Bronchial epithelial cell (primary cell): ENCODE measurements around the gene C6orf15. TPM values are rescaled to one million over a fixed set of nuclear protein-coding genes. Genes with fewer than 3 reads are reported as not detected.

Experiments
- DNase-seq: peaks from one replicate; pipeline ENCODE4 v3.0.0-alpha.2; 2010; ENCODE audit warnings: low read depth
- FAIRE-seq: peaks from 2 replicates; lab custom pipeline; 2011; peaks lifted over from hg19 to GRCh38; lab: Jason Lieb, UNC
- H3K27me3 ChIP-seq: 2 replicates; pipeline ENCODE4 v1.5.1; 2011; ENCODE audit warnings: low read length; ENCODE audit not compliant: control insufficient read depth, insufficient read depth
- H3K36me3 ChIP-seq: 2 replicates; pipeline ENCODE4 v1.5.1; 2011; ENCODE audit warnings: low read length; ENCODE audit not compliant: control insufficient read depth, insufficient read depth
- H3K4me3 ChIP-seq: 2 replicates; pipeline ENCODE4 v1.5.1; 2011; ENCODE audit warnings: mild to moderate bottlenecking, low read depth, low read length, control low read depth
- total RNA-seq: library from RNA; depleted of rRNA; stranded (reverse); fragments of >200 nt; gene quantifications from 2 replicates; pipeline ENCODE4 v1.2.1, GENCODE V29; 2014
- TF ChIP-seq, protein P1 (sequence below): IDR thresholded peaks from 2 replicates; pipeline ENCODE4 v1.5.1; 2011; ENCODE audit warnings: mild to moderate bottlenecking, moderate library complexity, low read length, control low read depth, inconsistent platforms; ENCODE audit not compliant: insufficient read depth, severe bottlenecking

Gene C6orf15
- total RNA-seq, 1 donor from 2014 or later = not detected

DNA sequence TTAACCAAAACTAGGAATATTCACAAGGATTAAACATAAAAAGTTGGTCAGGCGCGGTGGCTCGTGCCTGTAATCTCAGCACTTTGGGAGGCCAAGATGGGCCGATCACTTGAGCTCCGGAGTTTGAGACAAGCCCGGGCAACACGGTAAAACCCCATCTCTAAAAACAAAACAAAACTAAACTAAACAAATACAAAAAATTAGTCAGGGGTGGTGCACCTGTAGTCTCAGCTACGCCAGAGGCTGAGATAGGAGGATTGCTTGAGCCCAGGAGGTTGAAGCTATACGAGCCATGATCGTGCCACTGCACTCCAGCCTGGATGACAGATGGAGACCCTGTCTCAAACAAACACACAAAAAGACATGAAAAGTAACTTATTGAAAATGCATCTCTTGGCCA lies 23.3 kb upstream of the C6orf15 start:
- H3K36me3 ChIP-seq = no peaks in the 10 kb centered on the region
- no peak for FAIRE-seq
- H3K4me3 ChIP-seq = no peak overlapping the region
- TF ChIP-seq, protein P1, sequence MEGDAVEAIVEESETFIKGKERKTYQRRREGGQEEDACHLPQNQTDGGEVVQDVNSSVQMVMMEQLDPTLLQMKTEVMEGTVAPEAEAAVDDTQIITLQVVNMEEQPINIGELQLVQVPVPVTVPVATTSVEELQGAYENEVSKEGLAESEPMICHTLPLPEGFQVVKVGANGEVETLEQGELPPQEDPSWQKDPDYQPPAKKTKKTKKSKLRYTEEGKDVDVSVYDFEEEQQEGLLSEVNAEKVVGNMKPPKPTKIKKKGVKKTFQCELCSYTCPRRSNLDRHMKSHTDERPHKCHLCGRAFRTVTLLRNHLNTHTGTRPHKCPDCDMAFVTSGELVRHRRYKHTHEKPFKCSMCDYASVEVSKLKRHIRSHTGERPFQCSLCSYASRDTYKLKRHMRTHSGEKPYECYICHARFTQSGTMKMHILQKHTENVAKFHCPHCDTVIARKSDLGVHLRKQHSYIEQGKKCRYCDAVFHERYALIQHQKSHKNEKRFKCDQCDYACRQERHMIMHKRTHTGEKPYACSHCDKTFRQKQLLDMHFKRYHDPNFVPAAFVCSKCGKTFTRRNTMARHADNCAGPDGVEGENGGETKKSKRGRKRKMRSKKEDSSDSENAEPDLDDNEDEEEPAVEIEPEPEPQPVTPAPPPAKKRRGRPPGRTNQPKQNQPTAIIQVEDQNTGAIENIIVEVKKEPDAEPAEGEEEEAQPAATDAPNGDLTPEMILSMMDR = no peak
- no peak for DNase-seq
- no peaks in the 10 kb centered on the region for H3K27me3 ChIP-seq

DNA sequence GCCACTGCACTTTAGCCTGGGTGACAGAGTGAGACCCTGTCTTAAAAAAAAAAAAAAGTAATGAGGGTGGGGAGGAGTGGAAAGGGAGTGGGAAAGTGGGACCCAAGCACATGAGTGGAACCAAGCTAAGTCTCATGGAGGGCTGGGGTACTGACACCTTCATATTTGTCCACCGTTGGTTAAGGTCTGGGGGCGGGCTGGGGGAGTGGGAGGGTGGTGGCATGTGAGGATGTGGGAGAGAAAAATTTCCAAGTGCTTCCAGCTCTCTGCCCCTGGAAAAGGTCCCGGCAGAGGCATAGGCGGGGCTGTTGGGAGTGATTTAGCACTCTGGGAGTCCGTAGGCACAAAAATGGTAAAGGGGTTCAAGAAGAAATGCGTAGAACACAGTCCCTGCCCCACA lies 20.4 kb upstream of the C6orf15 start:
- DNase-seq = no peak
- no peaks in the 10 kb centered on the region for H3K27me3 ChIP-seq
- FAIRE-seq = no peak
- TF ChIP-seq, protein P1 = no peak
- H3K4me3 ChIP-seq = no peak overlapping the region
- H3K36me3 ChIP-seq = no peaks in the 10 kb centered on the region

DNA sequence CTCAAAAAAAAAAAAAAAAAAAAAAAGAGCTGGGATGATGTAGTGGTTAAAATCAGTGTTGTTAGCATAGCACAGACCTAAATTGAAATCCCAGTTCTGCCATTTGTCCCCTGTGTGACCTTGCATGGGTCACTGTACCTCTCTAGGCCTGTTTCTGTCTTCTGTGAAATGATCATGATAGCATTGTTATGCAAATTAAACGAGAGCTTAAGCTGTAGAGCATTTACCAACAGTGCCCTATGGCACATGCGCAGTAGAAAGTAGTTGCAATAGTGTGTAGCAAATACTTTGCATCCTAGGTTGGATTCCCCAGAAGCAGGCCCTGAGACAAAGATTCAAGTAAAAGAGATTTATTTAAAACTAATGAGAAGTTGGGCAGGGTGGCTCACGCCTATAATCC lies 19.2 kb upstream of the C6orf15 start:
- FAIRE-seq = no peak
- TF ChIP-seq, protein P1 = no peak
- H3K27me3 ChIP-seq = no peaks in the 10 kb centered on the region
- no peak for DNase-seq
- H3K36me3 ChIP-seq = peaks cover 1% of the 10 kb centered on the region
- H3K4me3 ChIP-seq = no peak overlapping the region

DNA sequence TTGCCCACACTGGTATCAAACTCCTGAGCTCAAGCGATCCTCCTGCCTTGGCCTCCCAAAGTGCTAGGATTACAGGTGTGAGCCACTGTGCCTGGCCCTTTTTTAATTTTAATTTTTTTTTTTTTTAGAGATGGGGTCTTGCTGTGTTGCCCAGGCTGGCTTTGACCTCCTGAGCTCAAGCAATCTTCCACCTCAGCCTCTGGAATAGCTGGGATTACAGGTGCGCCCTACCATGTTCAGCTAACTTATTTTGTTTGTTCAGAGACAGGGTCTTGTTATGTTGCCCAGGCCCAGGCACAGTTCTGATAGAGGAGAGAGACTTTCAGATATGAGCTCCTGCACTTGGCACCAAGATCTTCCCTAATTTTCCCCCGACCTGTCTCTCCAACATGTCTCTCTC lies 18.4 kb upstream of the C6orf15 start:
- peaks cover 1% of the 10 kb centered on the region for H3K36me3 ChIP-seq
- FAIRE-seq = no peak
- TF ChIP-seq, protein P1 = no peak

DNA sequence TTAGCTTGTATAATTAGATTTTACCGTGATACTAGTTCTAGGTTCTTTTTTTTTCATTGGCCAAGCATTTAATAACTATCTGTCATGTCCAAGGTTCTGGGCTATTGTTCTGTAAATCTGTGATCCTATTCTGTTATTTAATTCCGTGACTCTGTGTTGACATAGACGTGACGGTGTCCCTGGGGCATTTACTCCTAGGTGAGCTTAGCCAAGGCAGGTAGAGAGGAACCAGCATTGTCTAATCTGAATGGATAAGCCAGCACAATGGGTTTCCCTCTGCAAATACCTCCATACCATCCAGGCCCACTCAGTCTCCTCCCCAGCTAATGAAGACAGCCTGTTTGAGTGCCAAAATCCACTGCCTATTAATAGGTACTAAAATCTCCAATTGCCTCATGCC lies 16.8 kb upstream of the C6orf15 start:
- peak; percentile 25 for DNase-seq
- H3K36me3 ChIP-seq = peaks cover 1% of the 10 kb centered on the region
- no peak for FAIRE-seq
- no peak overlapping the region for H3K4me3 ChIP-seq
- TF ChIP-seq, protein P1 = no peak
- H3K27me3 ChIP-seq = no peaks in the 10 kb centered on the region

More for the DNA sequence above, 18.4 kb upstream of the C6orf15 start:
- Histone ChIP-seq H3K27me3 (no peaks in the 10 kb centered on the region), H3K4me3 (no peak overlapping the region)
- DNase-seq = no peak

DNA sequence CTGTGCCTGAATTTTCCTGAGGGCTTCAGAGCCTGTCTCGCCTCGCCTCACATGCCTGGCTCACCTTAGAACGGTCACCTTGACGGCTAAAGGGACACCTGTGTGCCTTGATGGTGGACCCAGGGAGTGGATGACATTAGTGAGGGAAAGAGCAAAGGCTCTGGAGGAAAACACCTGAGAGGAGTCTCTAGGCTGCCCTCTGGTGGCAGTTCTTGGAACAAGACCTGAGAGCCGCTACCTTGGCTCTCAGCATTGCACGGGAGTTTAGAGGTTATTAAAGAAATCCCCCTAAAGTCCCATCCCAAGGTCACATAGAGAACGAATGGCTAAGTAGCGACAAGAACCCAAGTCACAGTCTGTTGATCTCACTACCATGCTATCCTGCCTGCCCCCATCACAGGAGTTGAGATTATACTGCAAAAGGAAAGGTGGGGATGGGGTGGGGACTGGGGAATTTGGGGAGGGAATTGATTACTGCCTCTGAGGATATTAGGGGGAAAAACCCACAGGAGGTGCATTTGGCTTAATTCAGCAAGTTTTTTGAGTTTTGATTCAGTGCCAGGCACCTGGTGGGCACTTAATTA lies 15.8 kb upstream of the C6orf15 start:
- peaks cover 1% of the 10 kb centered on the region for H3K36me3 ChIP-seq
- TF ChIP-seq, protein P1 = peak; percentile 94
- H3K4me3 ChIP-seq = no peak overlapping the region
- no peak for FAIRE-seq
- DNase-seq = peak; percentile 52
- H3K27me3 ChIP-seq = no peaks in the 10 kb centered on the region
